CD4-positive, alpha-beta T cell treated with Interleukin-15 for 4 hours (primary cell): ENCODE measurements around the gene HAUS5.
"Not testable (repeated sequence)": the region's sequence is repeated elsewhere in the genome, so short reads cannot be mapped to it uniquely, and the experiment has no call there.

Experiments
- DNase-seq: peaks from one replicate; pipeline ENCODE4 v3.0.0-alpha.2; 2020; ENCODE audit warnings: low spot score

HAUS5 gene

DNA sequence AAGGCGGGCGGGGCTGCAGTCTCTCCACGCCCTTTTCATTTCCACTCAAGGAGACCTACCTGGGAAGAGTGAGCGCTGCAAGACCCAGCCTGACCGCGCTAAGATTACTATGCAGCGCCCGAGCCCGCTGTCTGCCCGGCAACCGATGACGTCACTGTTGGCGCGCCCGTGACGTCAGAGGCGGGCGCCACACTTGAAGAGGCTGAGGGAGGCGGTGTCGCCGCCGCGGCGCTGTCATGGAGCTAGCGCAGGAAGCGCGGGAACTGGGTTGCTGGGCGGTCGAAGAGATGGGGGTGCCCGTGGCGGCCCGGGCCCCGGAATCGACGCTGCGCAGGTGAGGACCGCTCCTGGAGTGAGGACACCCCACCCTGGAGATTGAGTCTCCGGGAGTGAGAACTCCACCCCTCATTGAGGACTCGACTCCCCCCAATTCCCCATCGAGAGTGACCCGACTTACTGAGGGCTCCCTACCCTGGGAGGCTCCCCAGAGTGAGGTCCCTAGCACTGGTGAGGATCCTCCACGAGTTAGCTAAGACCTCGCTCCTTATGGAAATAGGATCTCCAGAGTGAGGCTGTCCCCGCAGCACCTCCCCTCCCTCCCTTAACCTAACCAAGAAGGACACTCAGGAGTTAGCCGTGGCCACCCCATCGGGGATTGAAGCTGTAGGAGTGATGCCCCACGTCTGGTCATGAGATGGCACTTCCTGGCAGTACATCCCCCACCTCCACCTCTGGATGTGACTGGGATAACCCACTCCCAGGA is at the start of gene HAUS5:
TSS of gene HAUS5 (plus strand) at position 177 of the 763 bp plus-strand sequence. CDS start at position 237, 60 bp downstream.
- DNase-seq, result peak; percentile 95

- no peak for DNase-seq
Measured at GRCh38 chr19:35562776-35563175, 49.8 kb upstream of the HAUS5 start.

- DNase-seq, result no peak
Measured at GRCh38 chr19:35563207-35563829, 49.2 kb upstream of the HAUS5 start, which contains the start of gene ATP4A. Gene ATP4A, minus strand, starts transcription at chr19:35563658. Its CDS starts 29 bp downstream, at chr19:35563629.

DNA sequence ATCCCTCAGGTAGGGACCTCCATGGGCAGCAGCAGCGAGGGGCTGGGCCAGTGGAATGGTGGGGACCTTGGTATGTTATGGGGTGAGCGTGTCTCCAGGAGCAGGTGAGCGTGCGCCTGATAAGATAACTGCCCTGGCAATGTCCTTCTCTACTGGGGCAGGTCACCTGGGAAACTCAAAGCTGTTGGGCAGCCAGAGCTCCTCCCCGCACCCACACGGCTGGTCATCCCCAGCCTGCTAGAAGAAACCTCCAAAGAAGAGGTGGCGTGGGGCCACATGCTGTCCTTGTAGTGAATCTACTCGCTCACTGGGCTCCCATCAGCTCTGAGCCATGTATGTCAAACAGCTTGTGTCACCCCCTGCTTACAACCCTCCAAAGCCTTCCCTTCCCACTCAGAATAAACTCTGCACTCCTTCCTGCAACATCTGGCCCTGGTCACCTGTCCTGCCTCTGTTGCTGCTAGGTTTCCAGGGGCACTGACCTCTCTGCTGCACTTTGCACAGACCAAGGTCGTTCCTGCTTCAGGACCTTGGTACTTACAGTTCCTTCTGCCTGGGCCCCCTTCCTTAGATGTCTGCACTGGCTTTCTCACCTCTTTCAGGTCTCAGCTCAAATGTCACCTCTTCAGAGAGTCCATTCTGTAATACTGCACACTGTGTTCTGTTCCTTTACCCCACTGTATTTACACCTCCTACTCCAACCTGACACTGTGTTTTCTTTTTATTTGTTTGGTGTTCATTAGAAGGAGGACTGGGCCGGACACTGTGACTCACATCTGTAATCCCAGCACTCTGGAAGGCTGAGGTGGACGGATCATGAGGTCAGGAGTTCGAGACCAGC is 47.3 kb upstream of the HAUS5 start:
- DNase-seq, result no peak

GRCh38 chr19:35566738-35567137 is 45.8 kb upstream of the HAUS5 start:
- no peak for DNase-seq

DNA sequence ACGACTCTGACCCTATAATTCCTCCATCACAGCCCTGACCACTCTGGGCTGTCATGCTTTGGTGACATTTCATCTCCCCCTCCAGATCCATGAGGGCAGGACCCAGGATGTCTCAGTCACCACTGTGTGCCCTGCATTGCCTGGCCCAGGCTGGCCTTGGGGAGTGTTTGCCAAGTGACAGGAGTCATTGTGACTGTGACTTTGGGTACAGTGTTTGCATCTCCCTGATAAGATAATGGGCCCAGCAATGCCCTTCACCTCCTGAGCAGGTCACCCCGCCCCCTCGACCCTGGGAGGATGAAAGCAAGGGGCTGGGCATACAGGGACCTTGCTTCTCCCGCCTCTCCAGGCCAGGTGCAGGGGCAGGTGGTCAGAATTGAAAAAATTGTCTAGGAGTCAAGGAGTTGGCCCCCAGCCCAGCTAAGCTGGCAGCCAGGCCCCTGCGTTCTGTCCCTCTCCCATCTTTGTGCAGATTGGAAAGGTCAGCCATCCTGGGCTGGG is 43.2 kb upstream of the HAUS5 start:
- DNase-seq, result no peak

DNA sequence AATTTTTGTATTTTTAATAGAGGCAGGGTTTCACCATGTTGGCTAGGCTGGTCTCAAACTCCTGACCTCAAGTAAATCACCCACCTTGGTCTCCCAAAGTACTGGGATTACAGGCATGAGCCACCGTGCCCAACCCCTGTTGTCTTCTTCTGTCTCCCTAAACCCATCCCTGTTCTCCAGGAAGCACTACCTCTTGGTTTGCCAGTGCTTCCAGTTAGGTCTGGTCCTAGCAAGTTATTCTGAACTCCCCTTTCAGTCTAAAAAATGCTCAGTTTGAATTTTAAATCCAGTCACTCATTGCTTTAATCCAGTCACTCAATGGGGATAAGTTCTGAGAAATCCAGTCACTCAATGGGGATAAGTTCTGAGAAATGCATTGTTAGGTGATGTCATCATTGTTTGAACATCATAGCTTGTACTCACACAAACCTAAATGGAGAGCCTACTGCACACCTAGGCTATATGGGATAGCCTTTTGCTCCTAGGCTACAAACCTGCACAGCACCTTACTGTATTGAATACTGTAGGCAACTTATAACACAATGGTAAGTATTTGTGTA is 41.0 kb upstream of the HAUS5 start:
- DNase-seq, result no peak

GRCh38 chr19:35577918-35578317 is 34.6 kb upstream of the HAUS5 start:
- DNase-seq, result no peak

DNA sequence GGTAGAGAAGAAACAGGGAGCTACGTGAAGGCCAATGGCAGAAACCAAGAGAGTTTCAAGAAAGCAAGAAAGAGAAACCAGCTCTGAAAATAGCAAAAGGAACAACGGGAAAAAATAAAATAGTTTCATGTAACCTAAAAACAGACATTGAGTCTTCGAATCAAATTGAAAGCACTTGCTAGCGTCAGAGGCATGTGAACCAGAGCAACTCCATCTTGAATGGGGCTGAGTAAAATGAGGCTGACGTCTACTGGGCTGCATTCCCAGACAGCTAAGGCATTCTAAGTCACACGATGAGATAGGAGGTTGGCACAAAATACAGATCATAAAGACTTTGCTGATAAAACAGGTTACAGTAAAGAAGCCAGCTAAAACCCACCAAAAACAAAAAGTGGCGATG is 33.8 kb upstream of the HAUS5 start:
- no peak for DNase-seq

GRCh38 chr19:35582760-35583159 is 29.8 kb upstream of the HAUS5 start:
- no peak for DNase-seq

- DNase-seq, result no peak
Measured at GRCh38 chr19:35585848-35586247, 26.7 kb upstream of the HAUS5 start, which contains the start of gene PMIS2. Gene PMIS2, plus strand, starts transcription at chr19:35586173. Its CDS starts 87 bp downstream, at chr19:35586260.

DNA sequence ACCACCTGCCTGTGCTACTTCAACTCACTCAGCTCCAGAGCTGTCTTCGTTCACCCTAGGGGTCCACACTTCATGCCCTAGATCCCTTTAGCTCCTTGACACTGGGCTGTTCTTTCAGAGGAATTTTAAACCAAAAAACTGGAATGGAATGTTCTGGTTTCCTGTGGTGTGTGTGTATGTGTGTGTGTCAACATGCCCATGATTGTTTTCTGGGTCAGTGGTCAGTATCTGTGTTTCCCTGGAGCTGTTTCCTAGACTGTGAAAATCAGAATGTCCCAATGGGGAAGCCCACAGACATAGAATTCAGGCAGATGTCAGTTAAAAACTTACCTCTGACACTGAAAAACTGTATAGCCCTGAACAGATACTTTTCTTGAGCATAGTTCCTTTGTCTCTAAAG is 25.2 kb upstream of the HAUS5 start:
- DNase-seq, result no peak

- DNase-seq, result no peak
Measured at GRCh38 chr19:35590875-35591274, 21.7 kb upstream of the HAUS5 start.

- peak; percentile 25 for DNase-seq
Measured at GRCh38 chr19:35592226-35592625, 20.3 kb upstream of the HAUS5 start.

- not testable (repeated sequence) for DNase-seq
Measured at GRCh38 chr19:35595026-35595425, 17.5 kb upstream of the HAUS5 start.

DNA sequence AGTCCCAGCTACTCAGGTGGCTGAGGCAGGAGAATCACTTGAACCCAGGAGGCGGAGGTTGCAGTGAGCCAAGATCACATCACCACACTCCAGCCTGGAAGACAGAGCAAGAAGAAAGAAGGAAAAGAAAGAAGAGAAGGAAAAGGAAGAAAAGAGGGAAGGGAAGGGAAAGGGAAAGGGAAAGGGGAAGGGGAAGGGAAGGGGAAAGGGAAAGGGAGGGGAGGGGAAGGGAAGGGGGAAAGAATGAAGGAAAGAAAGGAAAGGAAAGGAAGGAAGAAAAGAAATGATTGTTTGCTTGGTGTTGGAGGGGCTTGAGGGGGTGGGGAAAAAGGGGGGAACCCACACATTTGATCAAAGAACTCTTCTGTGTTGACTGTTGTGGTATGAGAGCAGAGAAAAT is 16.6 kb upstream of the HAUS5 start:
- no peak for DNase-seq

GRCh38 chr19:35596366-35596999 is 16.1 kb upstream of the HAUS5 start:
- DNase-seq, result no peak

GRCh38 chr19:35601971-35602370 is 10.6 kb upstream of the HAUS5 start:
- no peak for DNase-seq

GRCh38 chr19:35604436-35604835 is 8.1 kb upstream of the HAUS5 start:
- DNase-seq, result not testable (repeated sequence)

DNA sequence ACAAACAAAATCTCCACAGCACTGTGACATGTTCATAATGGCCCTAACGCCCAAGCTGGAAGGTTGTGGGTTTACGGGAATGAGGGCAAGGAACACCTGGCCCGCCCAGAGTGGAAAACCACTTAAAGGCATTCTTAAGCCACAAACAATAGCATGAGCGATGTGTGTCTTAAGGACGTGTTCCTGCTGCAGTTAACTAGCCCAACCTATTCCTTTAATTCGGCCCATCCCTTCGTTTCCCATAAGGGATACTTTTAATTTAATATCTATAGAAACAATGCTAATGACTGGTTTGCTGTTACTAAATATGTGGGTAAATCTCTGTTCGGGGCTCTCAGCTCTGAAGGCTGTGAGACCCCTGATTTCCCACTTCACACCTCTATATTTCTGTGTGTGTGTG is 5.4 kb upstream of the HAUS5 start:
- not testable (repeated sequence) for DNase-seq

- no peak for DNase-seq
Measured at GRCh38 chr19:35607661-35608060, 4.9 kb upstream of the HAUS5 start.

DNA sequence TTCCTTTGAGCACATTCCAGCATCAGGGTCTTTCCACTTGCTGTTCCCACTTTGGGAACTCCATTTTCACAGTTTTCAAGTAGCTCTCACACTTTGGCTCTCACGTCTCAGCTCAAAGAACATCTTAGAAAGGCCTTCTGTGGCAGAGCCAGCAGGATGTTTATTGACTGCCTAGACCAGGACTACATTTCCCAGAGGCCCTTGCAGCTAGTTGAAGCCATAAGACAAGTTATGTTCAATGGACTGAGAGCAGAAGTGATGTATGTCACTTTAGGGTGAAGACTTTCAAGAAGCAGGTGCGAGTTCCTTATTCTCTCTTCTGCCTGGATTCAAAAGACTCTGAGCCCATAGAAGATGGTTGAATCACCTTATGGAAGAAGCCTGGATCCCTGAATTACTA is 4.3 kb upstream of the HAUS5 start:
- DNase-seq, result no peak
